Measurements from ENCODE around the gene SLC44A4. TPM values are rescaled to one million over a fixed set of nuclear protein-coding genes. Genes with fewer than 3 reads are reported as not detected.

Gene SLC44A4
- total RNA-seq, 1 experiment from 2014 or later = not detected

- Histone ChIP-seq H3K4me3 (ENCODE audit: low read depth, low read length, poor library complexity, severe bottlenecking) (no peak overlapping the region), H3K4me1 (ENCODE audit: insufficient read depth, low read length, poor library complexity, severe bottlenecking) (no peaks in the 10 kb centered on the region), H3K36me3 (ENCODE audit: insufficient read depth, low read length, poor library complexity, severe bottlenecking) (peaks cover 65% of the 10 kb centered on the region), H3K9me3 (ENCODE audit: low read depth, low read length, poor library complexity, severe bottlenecking) (no peaks in the 10 kb centered on the region), H3K27me3 (replicated peaks; ENCODE audit: insufficient read depth, low read depth, low read length, poor library complexity) (no peaks in the 10 kb centered on the region), H3K27ac (ENCODE audit: low read depth, low read length, poor library complexity, severe bottlenecking) (no peak overlapping the region)
- no peak for DNase-seq (ENCODE audit: low spot score)
- ChIA-PET CTCF (interaction anchor here (0.7 to 1.5 kb wide), 2 partner anchors 47 to 71 kb away, joined by 3 to 4 read pairs; no protein-coding TSS in a partner anchor), POLR2A (ENCODE audit: low non-redundant PET) (interaction anchor here (0.7 kb wide), 1 partner anchor 55 kb away, joined by 8 read pairs; no protein-coding TSS in a partner anchor)
- TF ChIP-seq, protein P1, sequence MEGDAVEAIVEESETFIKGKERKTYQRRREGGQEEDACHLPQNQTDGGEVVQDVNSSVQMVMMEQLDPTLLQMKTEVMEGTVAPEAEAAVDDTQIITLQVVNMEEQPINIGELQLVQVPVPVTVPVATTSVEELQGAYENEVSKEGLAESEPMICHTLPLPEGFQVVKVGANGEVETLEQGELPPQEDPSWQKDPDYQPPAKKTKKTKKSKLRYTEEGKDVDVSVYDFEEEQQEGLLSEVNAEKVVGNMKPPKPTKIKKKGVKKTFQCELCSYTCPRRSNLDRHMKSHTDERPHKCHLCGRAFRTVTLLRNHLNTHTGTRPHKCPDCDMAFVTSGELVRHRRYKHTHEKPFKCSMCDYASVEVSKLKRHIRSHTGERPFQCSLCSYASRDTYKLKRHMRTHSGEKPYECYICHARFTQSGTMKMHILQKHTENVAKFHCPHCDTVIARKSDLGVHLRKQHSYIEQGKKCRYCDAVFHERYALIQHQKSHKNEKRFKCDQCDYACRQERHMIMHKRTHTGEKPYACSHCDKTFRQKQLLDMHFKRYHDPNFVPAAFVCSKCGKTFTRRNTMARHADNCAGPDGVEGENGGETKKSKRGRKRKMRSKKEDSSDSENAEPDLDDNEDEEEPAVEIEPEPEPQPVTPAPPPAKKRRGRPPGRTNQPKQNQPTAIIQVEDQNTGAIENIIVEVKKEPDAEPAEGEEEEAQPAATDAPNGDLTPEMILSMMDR (conservative IDR thresholded peaks at IDR 0.05; ENCODE audit: low read depth, low read length) = no peak
- TF ChIP-seq EZH2 (IDR thresholded peaks at IDR 0.05; ENCODE audit: borderline replicate concordance, low read depth, low read length, poor library complexity, severe bottlenecking) = no peak
- BruUV-seq (replicated peaks) = no TSS peak
- intact Hi-C loops (cut with micrococcal nuclease; ENCODE audit: unreplicated experiment) = no loop called here
These were observed 2.5 kb upstream of the SLC44A4 start for GRCh38 chr6:31881136-31881859.

DNA sequence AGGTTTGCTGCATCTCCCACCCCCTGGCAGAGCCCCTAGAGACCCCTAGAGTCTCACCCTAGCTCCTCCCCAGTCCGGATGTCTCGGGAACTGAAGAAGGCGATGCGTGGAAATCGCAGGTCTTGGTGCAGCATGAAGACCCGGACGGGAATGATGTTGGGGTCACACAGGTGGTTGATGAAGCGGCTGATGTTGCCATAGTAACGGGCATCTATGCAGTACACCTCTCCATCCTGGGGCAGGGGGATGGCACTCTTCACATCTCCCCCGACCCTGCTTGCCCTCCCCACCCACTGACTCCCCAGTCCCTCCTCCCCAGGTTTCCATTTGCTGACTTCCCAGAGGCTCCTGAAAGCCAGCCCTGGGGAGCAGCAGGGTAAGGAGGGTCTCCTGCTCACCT, 1.8 kb upstream of the SLC44A4 start:
- DNase-seq (ENCODE audit: low spot score) = no peak
- ChIA-PET POLR2A (ENCODE audit: low non-redundant PET) (no interaction called here), CTCF (no interaction called here)
- Histone ChIP-seq H3K9me3 (ENCODE audit: low read depth, low read length, poor library complexity, severe bottlenecking) (no peaks in the 10 kb centered on the region), H3K4me3 (ENCODE audit: low read depth, low read length, poor library complexity, severe bottlenecking) (no peak overlapping the region), H3K36me3 (ENCODE audit: insufficient read depth, low read length, poor library complexity, severe bottlenecking) (peaks cover 59% of the 10 kb centered on the region), H3K4me1 (ENCODE audit: insufficient read depth, low read length, poor library complexity, severe bottlenecking) (no peaks in the 10 kb centered on the region), H3K27me3 (replicated peaks; ENCODE audit: insufficient read depth, low read depth, low read length, poor library complexity) (no peaks in the 10 kb centered on the region), H3K27ac (ENCODE audit: low read depth, low read length, poor library complexity, severe bottlenecking) (no peak overlapping the region)
- BruUV-seq (replicated peaks) = no TSS peak
- intact Hi-C loops (cut with micrococcal nuclease; ENCODE audit: unreplicated experiment) = no loop called here
- TF ChIP-seq, protein P1 (conservative IDR thresholded peaks at IDR 0.05; ENCODE audit: low read depth, low read length) = no peak
- no peak for TF ChIP-seq EZH2 (IDR thresholded peaks at IDR 0.05; ENCODE audit: borderline replicate concordance, low read depth, low read length, poor library complexity, severe bottlenecking)

- Histone ChIP-seq H3K4me1 (ENCODE audit: insufficient read depth, low read length, poor library complexity, severe bottlenecking) (no peaks in the 10 kb centered on the region), H3K4me3 (ENCODE audit: low read depth, low read length, poor library complexity, severe bottlenecking) (no peak overlapping the region), H3K27me3 (replicated peaks; ENCODE audit: insufficient read depth, low read depth, low read length, poor library complexity) (no peaks in the 10 kb centered on the region), H3K9me3 (ENCODE audit: low read depth, low read length, poor library complexity, severe bottlenecking) (no peaks in the 10 kb centered on the region), H3K27ac (ENCODE audit: low read depth, low read length, poor library complexity, severe bottlenecking) (no peak overlapping the region), H3K36me3 (ENCODE audit: insufficient read depth, low read length, poor library complexity, severe bottlenecking) (peaks cover 52% of the 10 kb centered on the region)
- intact Hi-C loops (cut with micrococcal nuclease; ENCODE audit: unreplicated experiment) = no loop called here
- TF ChIP-seq, protein P1 (conservative IDR thresholded peaks at IDR 0.05; ENCODE audit: low read depth, low read length) = no peak
- no peak for TF ChIP-seq EZH2 (IDR thresholded peaks at IDR 0.05; ENCODE audit: borderline replicate concordance, low read depth, low read length, poor library complexity, severe bottlenecking)
- ChIA-PET CTCF (no interaction called here), POLR2A (ENCODE audit: low non-redundant PET) (no interaction called here)
- TSS peak; percentile 98 for BruUV-seq (replicated peaks)
- DNase-seq (ENCODE audit: low spot score) = no peak
These were observed 1.1 kb upstream of the SLC44A4 start for GRCh38 chr6:31879901-31880300.

All from A673 (cell line).